GM12891 (cell line): ENCODE data around the gene PCNT.
"Not testable (repeated sequence)": the region's sequence is repeated elsewhere in the genome, so short reads cannot be mapped to it uniquely, and the experiment has no call there.

Source experiments
- POLR2A ChIP-seq: IDR thresholded peaks from 2 replicates; pipeline ENCODE4 v1.6.1; 2011; ENCODE audit warnings: low read depth, low read length, control low read depth
- POLR2AphosphoS5 ChIP-seq: IDR thresholded peaks from 2 replicates; pipeline ENCODE4 v1.6.1; 2011; ENCODE audit warnings: low read depth, low read length, control low read depth
- TAF1 ChIP-seq: IDR thresholded peaks from 2 replicates; pipeline ENCODE4 v1.6.1; 2011; ENCODE audit warnings: low read depth, low read length, control low read depth

DNA sequence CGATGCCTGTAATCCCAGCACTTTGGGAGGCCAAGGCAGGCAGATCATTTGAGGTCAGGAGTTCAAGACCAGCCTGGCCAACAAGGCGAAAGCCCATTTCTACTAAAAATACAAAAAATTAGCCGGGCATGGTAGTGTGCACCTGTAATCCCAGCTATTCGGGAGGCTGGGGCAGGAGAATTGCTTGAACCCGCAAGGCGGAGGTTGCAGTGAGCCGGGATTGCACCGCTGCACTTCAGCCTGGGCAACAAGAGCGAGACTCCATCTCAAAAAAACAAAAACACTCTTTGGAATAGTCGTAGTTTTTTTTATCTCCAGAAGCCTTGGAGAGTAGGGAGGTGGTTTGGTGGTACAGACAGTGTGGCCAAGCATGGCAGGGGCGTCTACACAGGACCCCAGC lies 109.2 kb downstream of the PCNT start:
- not testable (repeated sequence) for TF ChIP-seq POLR2A, TAF1, POLR2AphosphoS5
